GM20000 (cell line): ENCODE measurements around the gene OR5K3.

Source experiments
- DNase-seq: peaks from one replicate; pipeline ENCODE4 v3.0.0; 2012; ENCODE audit warnings: low spot score
- CTCF ChIP-seq: IDR thresholded peaks from 2 replicates; pipeline ENCODE4 v1.5.1; 2012; ENCODE audit warnings: mild to moderate bottlenecking, control low read depth; ENCODE audit errors: extremely low read depth, missing control alignments

The OR5K3 gene

GRCh38 chr3:98390366-98390765 is at the start of gene OR5K3:
Gene OR5K3 (plus strand): TSS chr3:98390666. CDS start chr3:98390666, 0 bp downstream.
- TF ChIP-seq CTCF: no peak

GRCh38 chr3:98341758-98342157 is 48.7 kb upstream of the OR5K3 start:
- no peak for DNase-seq
- no peak for TF ChIP-seq CTCF

More at GRCh38 chr3:98390366-98390765, at the start of gene OR5K3:
- DNase-seq: no peak

- peak; percentile 49 for DNase-seq
- peak; percentile 91 for TF ChIP-seq CTCF
Observed at GRCh38 chr3:98343647-98344507, 46.6 kb upstream of the OR5K3 start.

- TF ChIP-seq CTCF: no peak
- DNase-seq: no peak
Observed at GRCh38 chr3:98350082-98350481, 40.4 kb upstream of the OR5K3 start.

- no peak for TF ChIP-seq CTCF
- DNase-seq: no peak
Observed at GRCh38 chr3:98353554-98353953, 36.9 kb upstream of the OR5K3 start, which contains the start of gene OR5K4. Gene OR5K4 (plus strand): TSS chr3:98353854. CDS start chr3:98353854, 0 bp downstream.

GRCh38 chr3:98359250-98359649 is 31.2 kb upstream of the OR5K3 start:
- TF ChIP-seq CTCF: no peak
- no peak for DNase-seq

- TF ChIP-seq CTCF: no peak
- no peak for DNase-seq
Observed at GRCh38 chr3:98359993-98360675, 30.3 kb upstream of the OR5K3 start.
